Measurements from ENCODE around the gene MFAP4.

GRCh38 chr17:19387921-19388521, 1.0 kb upstream of the MFAP4 start:
- TF ChIP-seq CTCF (IDR thresholded peaks at IDR 0.05): no peak
- no peak for TF ChIP-seq MLX (CRISPR knock-in tag; IDR thresholded peaks at IDR 0.05)
- TF ChIP-seq E2F1 (CRISPR knock-in tag; IDR thresholded peaks at IDR 0.05): no peak
- no peak for TF ChIP-seq JUN (CRISPR knock-in tag; IDR thresholded peaks at IDR 0.05)
